GM19035 (cell line): ENCODE results near the gene ZNF74.
"Not testable (repeated sequence)": the region's sequence is repeated elsewhere in the genome, so short reads cannot be mapped to it uniquely, and the experiment has no call there.

Experiments
- ATAC-seq: cut with Tn5 transposase; IDR thresholded peaks from one replicate; pipeline ENCODE4 v1.9.1; 2021; ENCODE audit not compliant: unreplicated experiment

ZNF74 gene

DNA sequence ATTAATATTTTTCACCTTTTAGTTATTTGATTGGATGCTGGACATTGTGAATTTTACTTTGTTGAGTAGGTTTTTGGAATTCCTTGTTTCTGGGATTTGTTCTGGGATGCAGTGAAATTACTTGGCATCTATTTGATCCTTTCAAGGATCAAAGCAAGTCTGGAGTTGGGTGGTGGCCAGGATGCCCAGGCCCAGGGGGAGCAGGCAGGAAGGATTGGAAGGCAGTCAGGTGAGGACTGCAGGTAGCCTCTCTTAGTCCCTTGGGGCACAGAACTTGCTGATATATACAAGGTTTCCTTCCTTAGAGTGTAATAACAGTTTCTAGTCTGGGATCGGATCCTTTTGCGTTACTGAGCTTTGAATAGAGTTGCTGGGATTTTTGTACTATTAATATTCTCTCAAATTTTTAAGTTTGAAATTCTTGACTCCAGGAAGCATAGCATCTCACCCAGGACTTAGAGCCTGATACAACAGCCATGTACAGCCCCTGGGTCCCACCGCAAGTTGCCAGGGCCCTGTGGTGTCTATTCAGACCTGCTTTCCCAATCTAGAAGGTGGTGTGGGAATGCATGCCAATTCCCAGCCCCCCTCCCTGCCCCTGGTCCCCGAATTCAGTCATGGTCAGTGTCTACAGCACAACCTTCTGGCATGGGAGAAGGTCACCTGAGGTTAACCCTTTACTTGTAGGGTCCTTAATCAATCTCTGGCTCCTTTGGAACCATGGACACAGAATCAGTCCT, 6.1 kb downstream of the ZNF74 start:
- no peak for ATAC-seq

- no peak for ATAC-seq
Measured at GRCh38 chr22:20400606-20401375, 6.8 kb downstream of the ZNF74 start.

GRCh38 chr22:20401376-20402014, 7.5 kb downstream of the ZNF74 start:
- ATAC-seq = no peak

- ATAC-seq = no peak
Measured at GRCh38 chr22:20402960-20403778, 9.2 kb downstream of the ZNF74 start.

DNA sequence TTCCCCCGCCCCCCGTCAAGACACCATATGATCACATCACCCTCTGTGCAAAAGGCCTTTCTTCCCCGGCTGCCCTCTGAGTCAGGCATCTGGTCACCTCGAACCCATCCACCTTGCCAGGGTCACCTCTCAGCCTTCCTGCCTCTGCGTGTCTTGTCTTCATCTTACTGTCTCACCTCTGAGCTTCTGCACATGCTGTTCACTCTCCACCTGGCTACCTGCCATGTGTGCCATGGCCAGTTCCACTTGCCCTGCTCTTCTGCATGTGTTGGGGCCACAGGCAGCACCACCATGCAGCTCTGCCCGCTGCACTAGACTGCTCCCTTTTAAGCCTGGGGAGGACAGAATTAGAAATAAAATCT, 9.8 kb downstream of the ZNF74 start:
- ATAC-seq = no peak

GRCh38 chr22:20404881-20405280, 10.9 kb downstream of the ZNF74 start:
- no peak for ATAC-seq

- ATAC-seq = no peak
Measured at GRCh38 chr22:20405291-20405930, 11.5 kb downstream of the ZNF74 start.

GRCh38 chr22:20405931-20406685, 12.2 kb downstream of the ZNF74 start:
- no peak for ATAC-seq

DNA sequence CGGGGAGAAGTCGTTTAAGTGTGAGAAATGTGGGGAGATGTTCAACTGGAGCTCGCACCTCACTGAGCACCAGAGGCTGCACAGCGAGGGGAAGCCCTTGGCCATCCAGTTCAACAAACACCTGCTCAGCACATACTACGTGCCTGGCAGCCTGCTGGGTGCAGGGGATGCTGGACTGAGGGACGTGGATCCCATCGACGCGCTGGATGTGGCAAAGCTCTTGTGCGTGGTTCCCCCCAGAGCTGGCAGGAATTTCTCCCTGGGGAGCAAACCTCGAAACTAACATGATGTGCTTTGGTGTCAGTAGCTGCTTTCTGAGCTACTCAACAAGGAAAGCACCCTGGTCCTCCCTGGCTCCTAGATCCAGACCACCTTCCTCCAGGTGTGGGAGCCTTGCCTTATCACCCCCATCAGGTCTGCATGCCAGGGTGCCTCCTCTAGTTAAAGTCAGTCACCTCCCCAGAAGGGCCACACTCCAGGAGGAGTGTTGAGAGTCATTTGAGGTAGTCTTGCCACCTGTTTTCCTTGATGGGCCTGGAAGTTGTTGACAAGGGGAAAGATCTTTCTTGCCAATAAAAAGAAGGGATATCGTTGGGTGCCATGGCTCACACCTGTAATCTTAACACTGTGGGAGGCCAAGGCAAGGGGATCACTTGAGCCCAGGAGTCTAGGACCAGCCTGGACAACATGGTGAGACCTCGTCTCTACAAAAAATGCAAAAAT, 12.9 kb downstream of the ZNF74 start:
- no peak for ATAC-seq

DNA sequence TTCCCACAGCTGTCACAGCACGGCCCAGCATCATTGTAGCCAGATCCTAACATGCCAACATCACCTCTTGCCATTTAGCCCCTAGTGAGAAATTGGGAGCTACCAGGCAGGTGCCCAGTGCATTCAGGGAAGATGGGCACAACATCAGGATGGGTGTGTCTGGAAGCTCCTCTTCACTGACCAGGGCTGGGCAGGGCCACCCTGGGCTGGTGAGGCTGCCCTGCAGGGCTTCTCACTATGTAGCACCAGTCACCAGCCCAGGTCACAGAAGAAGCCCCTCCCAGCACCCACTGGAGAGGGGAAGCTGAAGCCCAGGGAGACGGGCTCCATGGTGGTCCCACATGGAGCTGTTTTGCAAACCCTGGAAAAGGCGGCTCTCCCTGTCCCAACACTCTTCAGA, 13.9 kb downstream of the ZNF74 start:
- no peak for ATAC-seq

- ATAC-seq = no peak
Measured at GRCh38 chr22:20408891-20409290, 14.9 kb downstream of the ZNF74 start.

DNA sequence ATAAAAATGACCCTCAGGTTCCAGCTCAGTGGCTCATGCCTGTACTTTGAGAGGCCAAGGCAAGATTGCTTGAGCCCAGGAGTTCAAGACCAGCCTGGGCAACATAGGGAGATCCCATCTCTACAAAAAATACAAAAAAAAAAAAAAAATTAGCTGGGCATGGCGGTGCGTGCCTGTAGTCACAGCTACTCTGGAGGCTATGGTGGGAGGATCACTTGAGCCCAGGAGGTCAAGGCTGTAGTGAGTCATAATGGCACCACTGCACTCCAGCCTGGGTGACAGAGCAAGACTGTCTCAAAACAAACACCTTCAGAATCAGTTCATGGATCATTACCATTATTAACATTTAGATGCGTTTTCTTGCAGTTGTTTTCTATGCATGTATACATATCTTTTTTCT, 15.4 kb downstream of the ZNF74 start:
- ATAC-seq = not testable (repeated sequence)

- no peak for ATAC-seq
Measured at GRCh38 chr22:20412474-20413216, 18.7 kb downstream of the ZNF74 start.

GRCh38 chr22:20413217-20414058, 19.5 kb downstream of the ZNF74 start:
- no peak for ATAC-seq

GRCh38 chr22:20414059-20414440, 20.1 kb downstream of the ZNF74 start:
- ATAC-seq = no peak

GRCh38 chr22:20414450-20414849, 20.5 kb downstream of the ZNF74 start:
- ATAC-seq = no peak

DNA sequence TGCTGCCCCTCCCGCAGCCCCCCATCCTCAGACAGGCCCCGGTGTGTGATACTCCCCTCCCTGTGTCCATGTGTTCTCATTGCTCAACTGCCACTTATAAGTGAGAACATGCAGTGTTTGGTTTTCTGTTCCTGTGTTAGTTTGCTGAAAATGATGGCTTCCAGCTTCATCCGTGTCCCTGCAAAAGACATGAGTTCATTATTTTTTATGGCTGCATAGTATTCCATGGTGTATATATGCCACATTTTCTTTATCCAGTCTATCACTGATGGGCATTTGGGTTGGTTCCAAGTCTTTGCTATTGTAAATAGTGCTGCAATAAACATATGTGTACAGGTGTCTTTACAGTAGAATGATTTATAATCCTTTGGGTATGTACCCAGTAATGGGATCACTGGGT, 21.3 kb downstream of the ZNF74 start:
- ATAC-seq = not testable (repeated sequence)

- ATAC-seq = not testable (repeated sequence)
Measured at GRCh38 chr22:20415699-20416098, 21.7 kb downstream of the ZNF74 start.
